Thyroid gland (tissue), 4 donors: ENCODE data around the gene ATP10B. TPM values are rescaled to one million over a fixed set of nuclear protein-coding genes. Genes with fewer than 3 reads are reported as not detected.

ENCODE experiments used
- DNase-seq, 2 donors: peaks; one replicate each; pipeline ENCODE4 v3.0.0-alpha.2; 2019
- H3K27ac ChIP-seq, 3 donors: fragments of 200-600 bp; sonication (generic); 1 replicate in 2 of 3; 2 replicates in 1 of 3; pipeline ENCODE4 v1.5.1; 2016 to 2019; ENCODE audit warnings: mild to moderate bottlenecking in 1 of 3, moderate library complexity in 1 of 3
- H3K27me3 ChIP-seq: fragments of 200-600 bp; sonication (generic); one replicate; pipeline ENCODE4 v1.5.1; 2019
- H3K36me3 ChIP-seq, 2 donors: fragments of 200-600 bp; sonication (generic); one replicate each; pipeline ENCODE4 v1.5.1; 2016 to 2019
- H3K4me1 ChIP-seq, 2 donors: fragments of 200-600 bp; sonication (generic); one replicate each; pipeline ENCODE4 v1.5.1; 2017 to 2019
- H3K4me3 ChIP-seq, 3 donors: fragments of 200-600 bp; sonication (generic); replicated peaks in 1 of 3; 1 replicate in 2 of 3; 2 replicates in 1 of 3; pipeline ENCODE4 v1.5.1; 2016; ENCODE audit warnings: mild to moderate bottlenecking in 1 of 3
- H3K9me3 ChIP-seq: fragments of 200-600 bp; sonication (generic); one replicate; pipeline ENCODE4 v1.5.1; 2017
- CTCF ChIP-seq, 6 experiments: fragments of 200-600 bp in 3 of 6; fragments of 450-650 bp in 3 of 6; sonication (generic) in 3 of 6; IDR thresholded peaks; one replicate each; pipeline ENCODE4 v1.5.1; 2016 to 2019; ENCODE audit warnings: antibody characterized with exemption in 6 of 6, mild to moderate bottlenecking in 2 of 6, inconsistent platforms in 1 of 6, moderate library complexity in 1 of 6
- POLR2A ChIP-seq, 2 donors: fragments of 450-650 bp; IDR thresholded peaks; one replicate each; pipeline ENCODE4 v1.6.1; 2017; ENCODE audit warnings: antibody characterized with exemption in 2 of 2, mild to moderate bottlenecking in 2 of 2, moderate library complexity in 1 of 2
- WGBS, 2 donors: methylation state at CpG; one replicate each; pipeline ENCODE4 v1.1.5; 2017; 5-methylcytosine and 5-hydroxymethylcytosine counted together
- intact Hi-C: fragments of 100-400 bp; cut with DNase I; formaldehyde crosslinking; loops from one replicate; pipeline ENCODE4 v1.15.1; 2023
- total RNA-seq, 4 donors: library from RNA; depleted of rRNA; stranded (reverse); fragments of >200 nt; gene quantifications; one replicate each; pipeline ENCODE4 v1.2.3, GENCODE V29; 2016

Gene ATP10B
- total RNA-seq, 4 donors from 2014 or later = 0.13 to 0.42 (median 0.15) TPM; not detected in 1

GRCh38 chr5:160547061-160547460, 304.9 kb downstream of the ATP10B start:
- H3K9me3 ChIP-seq = no peaks in the 10 kb centered on the region
- DNase-seq = no peak
- TF ChIP-seq POLR2A (IDR thresholded peaks at IDR 0.05) = no peak
- no peak for TF ChIP-seq CTCF (IDR thresholded peaks at IDR 0.05)
- H3K27me3 ChIP-seq = no peaks in the 10 kb centered on the region
- H3K36me3 ChIP-seq = no peaks in the 10 kb centered on the region
- no peak overlapping the region for H3K4me3 ChIP-seq
- intact Hi-C loops = no loop called here
- no peak overlapping the region for H3K27ac ChIP-seq
- H3K4me1 ChIP-seq = no peaks in the 10 kb centered on the region
- 90 to 93% methylated on average over 2 of the region's 2 CpGs for WGBS, 2 donors

GRCh38 chr5:160545832-160546231, 306.2 kb downstream of the ATP10B start:
- WGBS, 2 donors = 90 to 92% methylated on average over 1 of the region's 1 CpG
- no peaks in the 10 kb centered on the region for H3K27me3 ChIP-seq
- no peaks in the 10 kb centered on the region for H3K36me3 ChIP-seq
- H3K27ac ChIP-seq = no peak overlapping the region
- H3K9me3 ChIP-seq = no peaks in the 10 kb centered on the region
- H3K4me3 ChIP-seq = no peak overlapping the region
- intact Hi-C loops = no loop called here
- no peaks in the 10 kb centered on the region for H3K4me1 ChIP-seq
- DNase-seq = no peak
- no peak for TF ChIP-seq POLR2A (IDR thresholded peaks at IDR 0.05)
- TF ChIP-seq CTCF (IDR thresholded peaks at IDR 0.05) = no peak

DNA sequence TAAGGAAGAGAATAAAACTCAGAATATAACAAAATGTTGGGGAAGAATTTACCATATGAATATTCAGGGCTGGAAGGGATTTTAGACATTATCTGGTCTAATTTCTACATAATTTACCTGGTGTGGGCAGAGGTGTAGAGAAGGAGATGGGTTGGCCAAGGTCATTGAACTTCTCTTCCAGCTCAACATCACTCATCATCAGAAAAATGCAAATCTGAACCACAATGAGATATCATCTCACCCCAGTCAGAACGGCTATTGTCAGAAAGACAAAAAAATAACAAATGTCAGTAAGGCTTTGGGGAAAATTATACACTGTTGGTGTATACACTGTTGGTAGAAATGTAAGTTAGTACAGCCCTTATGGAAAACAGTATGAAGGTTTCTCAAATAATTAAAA, 308.6 kb downstream of the ATP10B start:
- 68 to 82% methylated on average over 1 of the region's 1 CpG for WGBS, 2 donors
- TF ChIP-seq CTCF (IDR thresholded peaks at IDR 0.05) (no peak), POLR2A (IDR thresholded peaks at IDR 0.05) (no peak)
- no peaks in the 10 kb centered on the region for H3K27me3 ChIP-seq

GRCh38 chr5:160542840-160543239, 309.2 kb downstream of the ATP10B start:
- TF ChIP-seq POLR2A (IDR thresholded peaks at IDR 0.05) = no peak
- TF ChIP-seq CTCF (IDR thresholded peaks at IDR 0.05) = no peak
- Histone ChIP-seq H3K27me3 (no peaks in the 10 kb centered on the region), H3K27ac (no peak overlapping the region), H3K36me3 (no peaks in the 10 kb centered on the region), H3K4me1 (no peaks in the 10 kb centered on the region), H3K4me3 (no peak overlapping the region), H3K9me3 (no peaks in the 10 kb centered on the region)
- WGBS, 2 donors = 79 to 81% methylated on average over 2 of the region's 2 CpGs
- intact Hi-C loops = no loop called here
- no peak for DNase-seq

More for the DNA sequence above, 308.6 kb downstream of the ATP10B start:
- Histone ChIP-seq H3K9me3 (no peaks in the 10 kb centered on the region), H3K27ac (no peak overlapping the region), H3K36me3 (no peaks in the 10 kb centered on the region), H3K4me1 (no peaks in the 10 kb centered on the region), H3K4me3 (no peak overlapping the region)
- intact Hi-C loops = no loop called here
- DNase-seq = no peak

DNA sequence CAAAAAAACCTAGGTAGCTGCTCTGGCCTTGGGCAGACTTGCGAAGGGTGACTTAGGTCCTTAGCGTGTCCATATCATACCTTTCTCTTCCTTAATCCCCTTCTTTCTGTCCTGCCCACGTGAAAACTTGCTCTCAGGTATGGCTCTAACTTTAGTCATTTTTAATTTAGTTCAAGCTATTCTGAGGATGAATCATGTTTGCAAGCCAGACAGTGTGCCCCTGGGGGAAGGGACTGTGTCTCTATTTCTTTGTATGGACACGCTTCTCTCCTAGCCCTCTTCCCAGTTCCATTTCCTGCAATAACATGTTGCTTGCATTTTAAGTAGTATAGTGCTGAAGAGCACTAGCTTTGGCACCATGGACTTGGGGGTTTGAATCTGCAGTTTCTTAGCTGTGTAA, 309.7 kb downstream of the ATP10B start:
- Histone ChIP-seq H3K27me3 (no peaks in the 10 kb centered on the region), H3K36me3 (no peaks in the 10 kb centered on the region), H3K4me3 (no peak overlapping the region), H3K9me3 (no peaks in the 10 kb centered on the region), H3K4me1 (no peaks in the 10 kb centered on the region), H3K27ac (no peak overlapping the region)
- intact Hi-C loops = no loop called here
- no peak for DNase-seq
- 91 to 92% methylated on average over 4 of the region's 4 CpGs for WGBS, 2 donors
- TF ChIP-seq CTCF (IDR thresholded peaks at IDR 0.05) = no peak
